Effector memory CD8-positive, alpha-beta T cell (primary cell): Measurements from ENCODE around the gene SNED1.

ENCODE experiments used
- ATAC-seq: fragments of 150-1000 bp; cut with Tn5 transposase; replicated peaks from 2 replicates; pipeline ENCODE4 v1.10.0; 2021; ENCODE audit warnings: mild to moderate bottlenecking, moderate library complexity
- DNase-seq, 3 experiments: peaks; one replicate each; pipeline ENCODE4 v3.0.0; 2021
- H3K27ac Mint-ChIP-seq, 2 donors: one replicate each; pipeline ENCODE4 v1.8.0; 2022; ENCODE audit warnings: mild to moderate bottlenecking in 2 of 2, mixed read lengths in 2 of 2, moderate library complexity in 2 of 2
- H3K27me3 Mint-ChIP-seq, 2 donors: one replicate each; pipeline ENCODE4 v1.8.0; 2022; ENCODE audit warnings: mixed read lengths in 2 of 2
- H3K36me3 Mint-ChIP-seq: one replicate; pipeline ENCODE4 v1.8.0; 2022; ENCODE audit warnings: mild to moderate bottlenecking, moderate library complexity, mixed read lengths; ENCODE audit not compliant: insufficient read depth
- H3K4me1 Mint-ChIP-seq, 2 donors: one replicate each; pipeline ENCODE4 v1.8.0; 2022; ENCODE audit warnings: low read depth in 2 of 2, mixed read lengths in 2 of 2
- H3K4me3 Mint-ChIP-seq, 2 donors: one replicate each; pipeline ENCODE4 v1.8.0; 2022; ENCODE audit warnings: mild to moderate bottlenecking in 2 of 2, mixed read lengths in 2 of 2, moderate library complexity in 2 of 2
- H3K9me3 Mint-ChIP-seq, 2 donors: one replicate each; pipeline ENCODE4 v1.8.0; 2022; ENCODE audit warnings: mixed read lengths in 2 of 2

The SNED1 gene

DNA sequence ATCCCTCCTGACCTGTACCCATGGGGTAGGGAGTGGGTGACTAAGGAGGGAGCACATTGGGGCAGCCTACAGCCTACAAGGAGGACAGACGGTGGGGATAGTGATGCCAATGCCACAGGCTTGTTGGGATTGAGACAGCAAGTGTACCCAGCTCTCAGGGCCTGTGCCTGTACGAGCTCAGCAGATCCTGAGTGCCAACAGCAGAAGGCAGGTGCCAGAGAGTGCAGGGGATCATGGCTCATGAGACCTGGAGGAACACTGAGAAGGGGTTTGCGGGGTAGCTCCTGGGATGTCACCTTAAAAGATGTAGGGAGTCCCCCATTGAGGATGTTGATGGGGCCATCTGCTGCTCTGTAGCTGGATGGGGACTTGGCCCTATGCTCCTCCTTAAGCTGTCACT, 10.3 kb upstream of the SNED1 start:
- no peak overlapping the region for H3K4me3 Mint-ChIP-seq
- no peak for ATAC-seq
- H3K36me3 Mint-ChIP-seq: no peaks in the 10 kb centered on the region
- no peak for DNase-seq
- no peak overlapping the region for H3K27ac Mint-ChIP-seq
- no peaks in the 10 kb centered on the region for H3K4me1 Mint-ChIP-seq
- H3K27me3 Mint-ChIP-seq: peaks cover 8 to 41% of the 10 kb centered on the region in 2 donors
- no peaks in the 10 kb centered on the region for H3K9me3 Mint-ChIP-seq

DNA sequence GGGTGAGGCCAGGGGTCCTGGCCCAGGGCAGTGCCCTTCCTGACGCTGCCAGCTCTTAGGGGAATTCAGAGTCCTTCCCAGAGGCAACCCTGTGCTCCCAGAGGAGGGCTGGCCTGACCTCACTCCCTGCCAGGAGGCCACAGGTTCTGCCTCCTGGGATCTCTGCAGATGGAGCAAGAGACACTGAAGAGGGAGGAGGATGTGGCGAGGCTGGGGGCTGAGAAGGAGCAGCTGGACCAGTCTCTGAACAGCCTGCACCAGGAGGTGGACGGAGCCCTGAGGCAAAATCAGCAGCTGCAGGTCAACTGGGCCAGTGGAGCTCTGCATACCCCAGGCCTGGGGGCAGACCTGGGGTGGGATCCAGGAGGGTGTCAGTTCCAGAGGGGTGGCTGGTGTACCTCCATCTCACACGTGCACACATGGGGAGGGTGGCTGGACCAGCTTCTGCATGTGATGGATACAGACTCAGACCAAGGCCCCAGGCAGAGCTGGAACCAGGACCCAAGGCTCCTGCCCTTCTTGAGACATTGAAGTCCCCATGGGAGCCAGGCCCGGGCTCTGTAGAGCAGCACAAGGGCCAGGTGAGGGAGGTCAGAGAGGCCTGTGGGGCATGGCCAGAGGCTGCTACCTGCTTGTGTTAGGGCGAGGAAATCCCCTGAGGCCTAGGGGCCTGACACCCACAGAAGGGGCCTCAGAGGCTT, 9.7 kb upstream of the SNED1 start:
- no peaks in the 10 kb centered on the region for H3K4me1 Mint-ChIP-seq
- no peak for ATAC-seq
- H3K9me3 Mint-ChIP-seq: no peaks in the 10 kb centered on the region
- H3K27me3 Mint-ChIP-seq: peaks cover 8 to 39% of the 10 kb centered on the region in 2 donors
- no peak for DNase-seq
- no peaks in the 10 kb centered on the region for H3K36me3 Mint-ChIP-seq
- H3K4me3 Mint-ChIP-seq: no peak overlapping the region
- H3K27ac Mint-ChIP-seq: no peak overlapping the region

DNA sequence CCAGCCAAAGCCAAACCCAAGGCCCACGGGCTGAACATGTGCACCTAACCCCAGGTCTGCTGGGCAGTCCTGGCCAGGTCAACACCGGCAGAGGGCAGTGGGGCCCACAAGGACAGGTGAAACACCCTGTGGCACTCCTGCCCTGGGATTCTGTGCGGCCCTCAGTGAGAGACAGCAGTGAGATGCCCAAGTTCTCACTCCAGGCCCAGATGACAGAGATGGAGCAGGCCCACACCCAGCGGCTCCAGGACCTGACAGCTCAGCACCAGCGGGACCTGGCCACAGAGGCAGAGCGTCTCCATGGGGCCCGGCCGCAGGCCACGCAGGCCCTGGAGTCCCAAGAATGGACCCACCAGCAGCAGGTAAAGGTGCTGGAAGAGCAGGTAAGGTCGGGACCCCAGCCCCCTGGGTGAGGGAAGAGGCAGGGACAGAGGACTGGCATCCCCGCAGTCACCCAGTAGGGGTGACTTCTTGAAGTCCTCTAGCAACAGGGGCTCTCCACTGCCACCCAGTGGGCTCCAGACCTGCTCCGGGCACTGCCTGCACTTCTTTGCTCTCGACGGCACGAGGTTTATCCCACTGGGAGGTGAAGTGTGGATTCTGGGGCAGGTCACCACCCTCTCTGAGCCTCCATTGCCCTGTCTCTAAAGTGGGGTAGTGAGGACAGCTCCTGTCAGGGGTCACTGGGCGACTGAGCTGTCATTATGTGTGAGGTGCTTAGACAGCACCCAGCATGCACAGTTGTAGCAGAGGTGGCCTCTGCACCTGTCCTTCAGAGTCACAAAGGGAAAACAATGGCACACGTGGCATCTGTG, 8.8 kb upstream of the SNED1 start:
- H3K4me3 Mint-ChIP-seq: no peak overlapping the region
- ATAC-seq: no peak
- H3K4me1 Mint-ChIP-seq: no peaks in the 10 kb centered on the region
- no peak overlapping the region for H3K27ac Mint-ChIP-seq
- H3K27me3 Mint-ChIP-seq: peaks cover 8 to 33% of the 10 kb centered on the region in 2 donors
- no peaks in the 10 kb centered on the region for H3K9me3 Mint-ChIP-seq
- DNase-seq: no peak
- no peaks in the 10 kb centered on the region for H3K36me3 Mint-ChIP-seq

DNA sequence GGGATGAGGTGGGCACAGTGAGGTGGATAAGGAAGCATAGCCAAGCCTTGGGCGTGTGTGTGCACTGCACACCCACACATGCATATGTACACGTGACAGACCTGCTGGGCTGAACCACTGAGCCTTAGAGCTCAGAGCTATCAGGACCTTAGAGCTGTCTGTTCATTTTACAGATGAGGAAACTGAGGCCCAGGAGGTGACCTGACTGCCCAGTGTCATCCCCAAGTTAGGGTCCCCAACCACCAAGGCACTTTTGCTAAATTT, 8.2 kb upstream of the SNED1 start:
- DNase-seq (no peak), ATAC-seq (no peak)
- peaks cover 8 to 38% of the 10 kb centered on the region in 2 donors for H3K27me3 Mint-ChIP-seq
- peaks cover 2% of the 10 kb centered on the region for H3K36me3 Mint-ChIP-seq
- no peak overlapping the region for H3K27ac Mint-ChIP-seq
- no peaks in the 10 kb centered on the region for H3K9me3 Mint-ChIP-seq
- H3K4me3 Mint-ChIP-seq: no peak overlapping the region
- no peaks in the 10 kb centered on the region for H3K4me1 Mint-ChIP-seq

DNA sequence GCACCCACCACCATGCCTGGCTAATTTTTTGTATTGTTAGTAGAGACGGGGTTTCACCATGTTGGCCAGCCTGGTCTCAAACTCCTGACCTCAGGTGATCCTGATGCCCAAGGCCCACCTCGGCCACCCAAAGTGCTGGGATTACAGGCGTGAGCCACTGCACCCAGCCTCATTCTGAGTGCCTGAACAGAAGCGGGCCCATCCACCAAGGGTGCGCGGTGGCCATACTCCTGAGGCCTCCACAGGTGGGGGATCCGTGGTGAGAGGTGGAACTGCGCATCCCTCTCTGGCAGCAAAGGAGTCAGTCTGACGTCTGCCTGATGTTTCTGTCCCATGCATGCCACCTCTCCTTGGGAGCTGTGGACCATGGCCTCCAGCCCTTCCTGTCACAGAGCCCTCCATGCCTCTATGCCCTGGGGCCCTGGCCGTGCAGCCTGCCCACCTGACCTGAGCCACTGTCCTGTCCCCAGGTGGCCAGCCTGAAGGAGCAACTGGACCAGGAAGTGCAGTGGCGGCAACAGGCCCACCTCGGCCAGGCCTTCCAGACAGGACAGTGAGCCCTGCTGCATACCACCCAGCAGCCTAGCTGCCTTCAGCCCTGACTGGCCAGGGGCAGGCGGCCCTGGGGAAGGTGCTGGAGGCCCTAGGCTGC, 7.6 kb upstream of the SNED1 start:
- H3K4me1 Mint-ChIP-seq: no peaks in the 10 kb centered on the region
- H3K27me3 Mint-ChIP-seq: peaks cover 3 to 39% of the 10 kb centered on the region in 2 donors
- peaks cover 3% of the 10 kb centered on the region for H3K36me3 Mint-ChIP-seq
- H3K4me3 Mint-ChIP-seq: no peak overlapping the region
- no peak for ATAC-seq
- no peak overlapping the region for H3K27ac Mint-ChIP-seq
- no peak for DNase-seq
- H3K9me3 Mint-ChIP-seq: no peaks in the 10 kb centered on the region

DNA sequence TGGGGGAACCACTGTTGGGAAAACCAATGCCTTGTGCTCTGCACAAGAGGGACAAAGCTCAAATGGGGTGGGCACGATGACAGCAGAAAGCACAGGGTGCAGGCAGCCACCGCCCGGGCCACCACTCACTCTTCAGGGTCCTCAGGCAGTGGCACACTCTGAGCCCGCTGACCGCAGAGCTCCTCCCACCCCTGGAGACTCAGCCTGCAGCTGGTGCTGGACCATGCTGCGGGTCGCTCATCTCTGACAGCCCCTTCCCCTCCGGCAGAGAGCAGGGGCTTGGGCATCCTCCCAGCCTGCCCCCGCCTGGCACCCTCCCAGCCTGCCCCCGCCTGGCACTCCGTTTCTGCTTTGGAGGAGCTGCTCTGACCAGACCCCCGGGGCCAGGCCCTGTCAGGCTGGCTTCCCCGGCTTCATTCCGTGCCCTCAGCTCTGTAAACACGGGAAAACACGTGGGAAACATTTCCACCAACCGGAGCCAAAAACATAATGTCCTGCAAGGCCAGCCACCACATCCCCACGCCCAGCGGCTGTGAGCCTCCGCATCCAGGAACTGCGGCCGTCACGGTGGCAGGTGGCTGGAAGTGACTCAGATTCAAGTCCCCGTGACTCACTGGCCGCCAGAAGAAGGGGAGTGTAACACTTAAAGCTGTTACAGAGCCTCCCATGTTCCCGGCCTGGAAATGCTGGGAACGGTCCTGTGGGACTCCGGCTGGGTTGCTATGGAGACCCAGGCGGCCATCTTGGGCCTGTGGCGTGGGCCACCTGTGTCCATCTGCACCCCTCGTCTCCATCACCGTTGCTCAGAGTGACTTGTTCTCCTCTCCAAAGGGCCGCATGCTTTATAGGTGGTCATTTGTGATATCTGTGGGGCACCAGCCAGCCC, 6.8 kb upstream of the SNED1 start:
- Mint-ChIP-seq H3K4me3 (no peak overlapping the region), H3K27me3 (peaks cover 5 to 41% of the 10 kb centered on the region in 2 donors), H3K27ac (no peak overlapping the region), H3K36me3 (peaks cover 3% of the 10 kb centered on the region), H3K9me3 (no peaks in the 10 kb centered on the region), H3K4me1 (no peaks in the 10 kb centered on the region)
- DNase-seq: no peak
- no peak for ATAC-seq

DNA sequence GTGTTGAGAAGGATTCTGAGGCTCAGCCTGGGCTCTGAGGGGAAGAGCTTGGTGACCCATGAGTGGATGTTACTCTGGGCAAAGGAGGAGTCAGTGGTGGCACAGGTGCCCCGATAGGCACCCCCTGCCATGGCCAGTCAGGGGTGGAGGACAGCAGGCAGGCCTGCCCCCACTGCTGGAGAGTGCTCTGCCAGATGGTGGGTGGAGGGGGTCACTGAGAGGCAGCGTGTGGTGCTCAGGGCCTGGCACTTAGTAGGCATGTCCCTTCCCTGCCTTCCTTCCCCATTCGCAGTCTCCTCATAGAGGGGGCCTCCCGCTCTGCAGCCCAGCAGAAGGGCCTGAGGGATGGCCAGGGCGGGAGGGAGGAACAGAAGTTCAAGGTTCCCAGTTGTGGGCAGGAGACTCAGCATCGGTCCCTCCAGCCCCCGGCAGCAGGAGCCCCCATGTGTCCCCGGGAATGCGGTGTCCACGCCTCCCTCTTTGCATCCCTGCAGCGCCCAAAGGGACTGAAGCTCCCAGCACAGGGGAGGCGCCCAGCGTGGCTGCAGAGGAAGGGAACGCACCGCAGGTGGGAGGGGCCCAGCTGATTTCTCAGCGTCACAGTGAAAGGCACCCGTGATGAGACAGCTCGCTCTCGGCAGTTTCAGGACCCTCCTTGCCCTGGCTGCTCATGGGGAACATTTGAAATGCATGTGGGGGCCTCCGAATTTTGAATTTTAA, 5.7 kb upstream of the SNED1 start:
- ATAC-seq (no peak), DNase-seq (no peak)
- H3K27me3 Mint-ChIP-seq: peaks cover 16 to 50% of the 10 kb centered on the region in 2 donors
- H3K4me1 Mint-ChIP-seq: peaks cover 0 to 3% of the 10 kb centered on the region in 2 donors
- no peaks in the 10 kb centered on the region for H3K9me3 Mint-ChIP-seq
- H3K4me3 Mint-ChIP-seq: no peak overlapping the region
- peaks cover 3% of the 10 kb centered on the region for H3K36me3 Mint-ChIP-seq
- H3K27ac Mint-ChIP-seq: no peak overlapping the region

DNA sequence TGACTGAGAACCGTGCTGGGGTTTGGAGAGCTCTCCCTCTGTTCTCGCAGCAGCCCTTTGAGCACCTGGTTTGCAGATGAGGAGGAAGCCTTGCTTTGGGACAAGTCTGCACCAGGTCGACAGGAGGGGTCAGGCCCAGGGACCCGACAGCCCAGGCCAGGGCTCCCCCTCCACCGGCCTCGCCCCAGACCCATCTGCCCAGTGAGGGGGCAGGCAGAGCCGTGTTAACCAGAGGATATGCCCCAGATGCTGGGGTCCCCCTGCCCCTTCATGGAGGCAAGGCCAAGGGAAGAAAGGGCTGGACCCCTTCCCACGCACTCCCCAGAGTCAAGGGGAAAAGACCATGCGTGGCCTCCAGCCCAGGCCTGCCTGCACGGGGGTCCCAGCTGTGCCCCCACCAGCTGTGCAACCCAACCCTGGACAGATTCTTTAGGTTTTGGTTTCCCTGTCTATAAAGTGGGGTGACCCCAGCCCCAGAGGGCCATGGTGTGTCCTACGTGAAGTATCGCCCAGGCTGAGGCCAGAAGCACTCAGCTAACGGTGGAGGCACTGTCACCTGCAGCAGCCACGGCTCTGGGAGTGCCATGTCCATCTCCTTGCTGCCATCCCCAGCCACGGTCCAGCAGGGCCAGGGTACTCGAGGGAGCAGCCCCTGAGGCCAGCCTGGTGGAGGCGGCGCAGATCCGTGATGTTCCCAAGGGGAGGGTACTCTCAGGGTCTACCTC, 4.8 kb upstream of the SNED1 start:
- Mint-ChIP-seq H3K27ac (no peak overlapping the region), H3K4me1 (peaks cover 0 to 3% of the 10 kb centered on the region in 2 donors), H3K9me3 (no peaks in the 10 kb centered on the region), H3K4me3 (no peak overlapping the region), H3K36me3 (peaks cover 3% of the 10 kb centered on the region), H3K27me3 (peaks cover 16 to 47% of the 10 kb centered on the region in 2 donors)
- ATAC-seq (no peak), DNase-seq (no peak)

DNA sequence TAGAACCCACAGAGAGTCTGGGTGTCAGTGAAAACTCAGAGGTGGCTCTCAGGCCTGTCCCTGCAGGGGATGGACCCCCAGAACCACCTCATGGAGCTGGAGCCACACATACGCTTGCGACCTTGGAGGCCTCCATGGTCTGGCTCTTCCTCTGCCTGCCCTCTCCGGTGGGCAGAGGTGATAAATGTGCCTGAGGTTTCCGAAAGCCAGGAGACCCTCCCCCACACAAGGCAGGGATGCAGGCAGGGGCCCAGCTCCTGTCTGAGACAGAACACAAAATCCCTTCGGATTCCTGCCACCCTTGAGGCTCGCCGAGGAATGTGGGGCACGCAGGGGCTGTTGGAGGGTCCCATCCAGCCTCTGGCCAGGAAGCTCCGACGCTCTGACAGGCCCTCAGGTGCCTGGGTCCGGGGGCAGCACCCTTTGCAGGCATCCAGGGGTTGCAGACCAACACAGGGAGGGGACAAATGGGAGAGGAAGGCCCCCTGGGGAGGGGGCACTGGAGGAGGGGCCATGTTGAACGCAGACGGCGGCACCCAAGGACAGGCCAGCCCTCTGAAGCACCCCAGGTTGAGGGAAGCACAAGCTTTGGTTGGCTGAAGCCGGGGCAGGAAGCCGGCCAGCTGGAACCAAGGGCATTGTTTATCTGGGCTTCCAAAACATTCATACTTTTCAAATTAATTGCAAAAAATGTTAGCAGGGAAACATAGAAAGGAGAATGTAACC, 4.1 kb upstream of the SNED1 start:
- Mint-ChIP-seq H3K4me3 (no peak overlapping the region), H3K36me3 (peaks cover 3% of the 10 kb centered on the region), H3K27me3 (peaks cover 16 to 47% of the 10 kb centered on the region in 2 donors), H3K27ac (no peak overlapping the region), H3K9me3 (no peaks in the 10 kb centered on the region), H3K4me1 (peaks cover 0 to 3% of the 10 kb centered on the region in 2 donors)
- DNase-seq (no peak), ATAC-seq (no peak)

DNA sequence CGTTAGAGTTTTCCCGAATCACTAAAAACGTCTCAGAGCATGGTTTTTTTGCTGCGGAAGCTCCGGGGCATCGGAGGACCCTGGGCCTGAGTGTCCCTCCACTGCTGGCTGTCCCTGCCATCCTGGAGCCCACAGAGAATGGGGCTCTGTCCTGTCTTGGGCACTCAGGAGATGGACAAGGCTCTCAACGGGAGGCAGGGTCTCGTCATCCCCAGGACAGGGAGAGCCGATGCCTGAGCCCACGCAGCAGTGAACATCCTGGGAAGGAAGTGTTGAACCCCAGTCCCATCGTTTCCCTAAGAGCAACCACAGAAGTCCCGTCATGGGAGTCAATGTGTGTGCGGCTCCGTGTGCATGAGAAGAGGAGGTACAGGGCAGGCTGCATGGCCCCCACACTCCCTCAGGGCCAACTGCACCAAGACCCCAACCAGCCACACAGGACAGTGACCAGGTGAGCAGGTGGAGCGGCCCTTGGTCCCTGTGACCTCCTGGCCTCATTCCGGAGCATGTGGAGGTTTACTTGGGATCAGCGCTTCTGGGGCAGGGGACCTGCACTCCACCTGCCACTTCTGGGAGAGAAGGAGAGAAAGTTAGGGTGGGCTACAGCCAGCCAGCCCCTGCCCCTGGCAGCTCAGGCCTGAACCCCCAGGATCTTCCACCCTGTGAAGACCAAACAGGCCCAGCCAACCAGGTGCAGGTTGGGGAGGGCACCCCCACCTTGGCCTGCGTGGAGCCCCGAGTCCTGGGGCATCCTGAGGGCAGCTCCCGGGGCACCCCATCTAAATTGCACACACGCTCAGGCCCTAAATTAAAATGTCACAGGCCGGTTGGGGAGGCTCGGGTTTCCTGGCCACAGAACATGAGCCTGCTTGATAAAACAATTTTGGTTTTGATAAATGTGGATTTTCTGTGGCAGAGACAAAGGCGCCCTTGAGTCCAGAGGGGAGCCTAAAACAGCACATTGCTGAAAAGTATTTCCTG, 3.1 kb upstream of the SNED1 start:
- Mint-ChIP-seq H3K9me3 (no peaks in the 10 kb centered on the region), H3K27me3 (peaks cover 25 to 57% of the 10 kb centered on the region in 2 donors), H3K4me1 (peaks cover 0 to 3% of the 10 kb centered on the region in 2 donors), H3K27ac (no peak overlapping the region), H3K4me3 (no peak overlapping the region), H3K36me3 (peaks cover 3% of the 10 kb centered on the region)
- DNase-seq (no peak), ATAC-seq (no peak)

DNA sequence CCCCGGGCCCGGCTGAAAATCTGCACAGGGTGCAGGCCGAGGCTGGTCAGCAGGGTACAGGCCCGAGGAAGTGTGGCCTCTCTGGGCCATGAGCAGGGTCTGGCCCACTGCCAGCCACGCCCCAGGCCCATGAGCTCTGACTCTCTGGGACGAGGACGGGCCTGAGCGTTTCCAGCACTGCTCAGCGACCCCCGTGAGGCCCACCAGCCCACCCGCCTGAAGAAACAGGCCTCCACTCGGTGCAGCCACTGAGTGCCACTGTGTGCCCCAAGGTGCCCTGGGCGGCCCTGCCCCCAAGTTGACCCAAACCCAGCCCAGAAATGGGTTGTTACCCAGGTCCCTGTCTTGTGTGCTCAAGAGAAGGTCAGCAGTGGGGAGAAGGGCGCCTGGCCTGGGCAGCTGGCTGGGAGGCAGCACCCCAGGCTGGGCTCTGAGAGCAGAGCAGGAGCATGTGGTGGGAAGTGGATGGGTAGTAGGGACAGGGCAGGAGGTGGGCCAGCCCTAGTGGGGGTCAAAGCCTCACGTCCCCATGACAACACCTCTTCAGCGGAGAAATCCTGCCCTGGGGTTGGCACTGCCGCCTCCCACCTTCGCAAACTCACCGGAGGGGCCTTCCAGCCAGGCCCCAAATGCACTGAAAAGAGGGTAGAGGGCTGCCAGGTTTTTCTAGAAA, 2.1 kb upstream of the SNED1 start:
- H3K4me1 Mint-ChIP-seq: peaks cover 0 to 3% of the 10 kb centered on the region in 2 donors
- H3K36me3 Mint-ChIP-seq: peaks cover 3% of the 10 kb centered on the region
- H3K27me3 Mint-ChIP-seq: peaks cover 31 to 67% of the 10 kb centered on the region in 2 donors
- DNase-seq (no peak), ATAC-seq (no peak)
- H3K27ac Mint-ChIP-seq: no peak overlapping the region
- H3K9me3 Mint-ChIP-seq: no peaks in the 10 kb centered on the region
- no peak overlapping the region for H3K4me3 Mint-ChIP-seq
